Measurements from ENCODE around the gene DRC1. TPM values are rescaled to one million over a fixed set of nuclear protein-coding genes. Genes with fewer than 3 reads are reported as not detected.

Gene DRC1
- total RNA-seq, 1 donor from 2014 or later: not detected

DNA sequence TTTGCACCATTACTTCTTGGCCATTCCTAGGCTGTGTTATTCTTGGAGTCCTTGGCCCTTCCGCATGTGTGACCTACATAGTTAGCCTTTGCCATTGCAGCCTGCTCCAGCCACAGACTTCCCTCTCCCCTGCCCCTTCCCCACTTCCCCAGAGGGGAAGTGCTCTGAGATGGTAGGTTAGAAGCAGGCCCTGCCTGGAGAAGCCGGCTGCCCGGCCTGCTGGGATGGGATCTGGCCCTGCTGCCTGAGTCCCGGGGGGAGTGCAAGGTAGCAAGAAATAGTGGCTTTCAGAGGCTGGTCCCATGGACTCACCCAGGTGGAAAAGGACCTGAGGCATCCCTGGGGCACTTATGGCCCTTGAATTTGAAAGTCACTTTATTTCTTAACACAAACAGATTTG, 104.6 kb downstream of the DRC1 start:
- Mint-ChIP-seq H3K27me3 (ENCODE audit: unreplicated experiment) (peaks cover 34% of the 10 kb centered on the region), H3K4me1 (ENCODE audit: unreplicated experiment) (peaks cover 2% of the 10 kb centered on the region), H3K36me3 (ENCODE audit: unreplicated experiment) (no peaks in the 10 kb centered on the region), H3K9me3 (ENCODE audit: unreplicated experiment) (no peaks in the 10 kb centered on the region), H3K27ac (ENCODE audit: unreplicated experiment) (no peak overlapping the region), H3K4me3 (ENCODE audit: unreplicated experiment) (no peak overlapping the region)
- TF ChIP-seq CTCF (IDR thresholded peaks at IDR 0.05): no peak
- DNase-seq (ENCODE audit: extremely low spot score, unreplicated experiment): no peak

Other genes with a start within 250 kb of the DRC1 start
- gene GAREM2, start 228.8 kb upstream of the DRC1 start, total RNA-seq: 15.2 and 20.8 TPM in 2 replicates
- gene HADHA, start 157.3 kb upstream of the DRC1 start, total RNA-seq: 114 and 124 TPM in 2 replicates
- gene HADHB, start 157.0 kb upstream of the DRC1 start, total RNA-seq: 93.1 and 98.5 TPM in 2 replicates
- gene SELENOI, start 55.8 kb upstream of the DRC1 start, total RNA-seq: 13.3 and 16.1 TPM in 2 replicates
- 0.24 and 0.56 TPM in 2 replicates for gene ADGRF3, start 55.1 kb upstream of the DRC1 start, total RNA-seq
- not detected in 2 replicates for gene OTOF, start 76.2 kb downstream of the DRC1 start, total RNA-seq
- not detected in 2 replicates for gene CIB4, start 239.4 kb downstream of the DRC1 start, total RNA-seq

All from osteocyte (in vitro differentiated cells).